EL (cell line): ENCODE data around the gene ZNF77.
"Not testable (repeated sequence)": the region's sequence is repeated elsewhere in the genome, so short reads cannot be mapped to it uniquely, and the experiment has no call there.

Experiments used
- DNase-seq: peaks from one replicate; pipeline ENCODE4 v3.0.0-alpha.2; 2016

ZNF77 gene

GRCh38 chr19:2969104-2969504 is 24.3 kb upstream of the ZNF77 start:
- no peak for DNase-seq

GRCh38 chr19:2967972-2968371 is 23.2 kb upstream of the ZNF77 start:
- no peak for DNase-seq

GRCh38 chr19:2964874-2965273 is 20.1 kb upstream of the ZNF77 start:
- no peak for DNase-seq

GRCh38 chr19:2963631-2964030 is 18.9 kb upstream of the ZNF77 start:
- DNase-seq, result not testable (repeated sequence)

GRCh38 chr19:2963122-2963521 is 18.4 kb upstream of the ZNF77 start:
- DNase-seq, result no peak

GRCh38 chr19:2962018-2962670 is 17.4 kb upstream of the ZNF77 start:
- peak; percentile 80 for DNase-seq

GRCh38 chr19:2960120-2960519 is 15.3 kb upstream of the ZNF77 start:
- DNase-seq, result no peak

- no peak for DNase-seq
These were observed 12.4 kb upstream of the ZNF77 start for GRCh38 chr19:2957160-2957559.

GRCh38 chr19:2952953-2953481 is 8.2 kb upstream of the ZNF77 start:
- no peak for DNase-seq

GRCh38 chr19:2950286-2951124 is 5.7 kb upstream of the ZNF77 start:
- peak; percentile 100 for DNase-seq

- peak; percentile 23 for DNase-seq
These were observed 5.1 kb upstream of the ZNF77 start for GRCh38 chr19:2949939-2950285.

GRCh38 chr19:2945575-2946184 is 909 bp upstream of the ZNF77 start:
- DNase-seq, result no peak

GRCh38 chr19:2944403-2944774 is 382 bp downstream of the ZNF77 start:
- DNase-seq, result no peak

GRCh38 chr19:2942928-2943640 is 1.7 kb downstream of the ZNF77 start:
- no peak for DNase-seq

- not testable (repeated sequence) for DNase-seq
These were observed 8.9 kb downstream of the ZNF77 start for GRCh38 chr19:2935863-2936262.

GRCh38 chr19:2933490-2933910 is 11.3 kb downstream of the ZNF77 start:
- no peak for DNase-seq

- no peak for DNase-seq
These were observed 17.7 kb downstream of the ZNF77 start for GRCh38 chr19:2927032-2927430.

- DNase-seq, result no peak
These were observed 18.3 kb downstream of the ZNF77 start for GRCh38 chr19:2926341-2927031.

GRCh38 chr19:2923510-2923909 is 21.3 kb downstream of the ZNF77 start:
- DNase-seq, result peak; percentile 29

- no peak for DNase-seq
These were observed 21.8 kb downstream of the ZNF77 start for GRCh38 chr19:2922987-2923386.

GRCh38 chr19:2917275-2918184 is 27.2 kb downstream of the ZNF77 start:
- DNase-seq, result no peak
